Hematopoietic multipotent progenitor cell treated with erythropoietin and hydrocortisone succinate and interleukin-3 and kit ligand, for 15 days (in vitro differentiated cells): ENCODE measurements around the gene SLIT1.

Experiments used
- DNase-seq: peaks from one replicate; pipeline ENCODE4 v3.0.0-alpha.2; 2015; ENCODE audit warnings: low spot score

SLIT1 gene

GRCh38 chr10:97169911-97170693, 15.7 kb downstream of the SLIT1 start:
- no peak for DNase-seq

DNA sequence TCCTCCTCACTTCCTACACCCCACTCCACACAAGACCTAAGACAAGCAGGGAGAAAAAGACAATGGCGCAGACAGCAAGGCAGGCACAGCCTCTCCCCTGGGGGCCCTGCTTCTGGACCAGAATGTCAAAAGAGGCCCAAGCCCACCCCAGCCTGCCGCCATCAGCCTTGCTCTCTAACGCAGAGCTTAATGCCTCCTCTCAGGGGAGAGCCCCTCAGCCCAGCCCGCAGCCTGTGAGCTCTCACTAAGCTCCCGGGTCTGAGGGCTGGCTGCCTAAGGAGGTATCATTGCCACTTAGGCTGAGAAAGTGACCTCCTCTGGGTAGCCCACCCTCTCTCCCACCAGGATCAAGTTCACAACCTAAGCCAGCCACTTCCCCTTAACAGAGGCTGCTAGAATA, 16.7 kb downstream of the SLIT1 start:
- no peak for DNase-seq

DNA sequence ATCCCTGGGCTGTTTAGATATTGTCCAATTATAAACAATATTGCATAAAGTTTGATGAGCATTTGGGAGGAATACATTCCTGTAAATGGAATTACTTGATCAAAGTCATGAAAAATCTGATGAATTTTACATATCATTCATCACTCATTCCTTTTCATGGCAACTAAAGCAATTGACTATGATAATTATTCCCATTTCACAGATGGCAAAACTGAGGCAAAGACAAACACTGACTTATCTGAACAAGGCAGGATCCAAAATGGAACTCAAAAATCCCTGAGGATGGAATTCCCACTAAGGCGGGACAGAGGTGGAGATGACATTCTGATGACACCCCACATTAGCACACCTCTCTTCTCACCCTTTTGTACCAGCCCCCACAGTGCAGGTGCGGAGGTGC, 17.1 kb downstream of the SLIT1 start:
- DNase-seq: no peak

- no peak for DNase-seq
Measured at GRCh38 chr10:97165499-97165898, 20.3 kb downstream of the SLIT1 start.

DNA sequence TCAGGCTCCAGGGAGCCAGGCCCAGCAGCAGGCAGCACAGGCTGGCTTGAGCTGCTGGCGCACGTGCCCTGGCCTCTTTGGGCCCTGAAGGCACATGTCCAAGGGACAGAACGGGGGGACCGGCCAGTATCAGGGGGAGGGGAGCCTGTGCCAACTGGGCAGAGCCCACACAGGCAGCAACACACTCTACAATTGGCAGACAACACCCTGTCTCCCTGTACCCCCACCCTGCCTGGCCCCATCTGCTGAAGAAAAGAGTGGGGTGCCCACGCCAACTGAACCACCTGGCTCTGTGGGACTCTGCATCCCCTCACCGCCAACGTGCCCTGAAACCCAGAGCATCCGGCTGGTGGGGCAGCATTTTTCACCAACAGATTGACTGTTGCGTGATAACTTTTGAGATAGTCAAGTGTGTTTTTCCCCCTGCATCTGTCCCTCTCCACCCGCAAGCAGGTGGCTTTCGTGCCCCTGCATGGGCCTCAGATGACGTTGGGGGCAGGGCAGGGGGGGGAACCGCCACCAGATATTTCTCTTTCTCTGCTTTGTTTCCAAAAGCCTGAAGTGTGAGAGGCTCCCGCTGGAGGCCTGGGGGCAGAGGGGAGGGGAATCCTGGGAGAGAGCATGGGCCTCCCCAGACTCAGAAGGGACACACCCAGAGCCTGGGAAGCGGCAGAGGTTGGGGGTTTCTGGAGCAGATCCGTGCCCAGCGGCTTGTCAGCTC, 21.8 kb downstream of the SLIT1 start:
- no peak for DNase-seq

GRCh38 chr10:97163181-97163580, 22.6 kb downstream of the SLIT1 start:
- DNase-seq: no peak

GRCh38 chr10:97159646-97160305, 26.0 kb downstream of the SLIT1 start:
- no peak for DNase-seq

DNA sequence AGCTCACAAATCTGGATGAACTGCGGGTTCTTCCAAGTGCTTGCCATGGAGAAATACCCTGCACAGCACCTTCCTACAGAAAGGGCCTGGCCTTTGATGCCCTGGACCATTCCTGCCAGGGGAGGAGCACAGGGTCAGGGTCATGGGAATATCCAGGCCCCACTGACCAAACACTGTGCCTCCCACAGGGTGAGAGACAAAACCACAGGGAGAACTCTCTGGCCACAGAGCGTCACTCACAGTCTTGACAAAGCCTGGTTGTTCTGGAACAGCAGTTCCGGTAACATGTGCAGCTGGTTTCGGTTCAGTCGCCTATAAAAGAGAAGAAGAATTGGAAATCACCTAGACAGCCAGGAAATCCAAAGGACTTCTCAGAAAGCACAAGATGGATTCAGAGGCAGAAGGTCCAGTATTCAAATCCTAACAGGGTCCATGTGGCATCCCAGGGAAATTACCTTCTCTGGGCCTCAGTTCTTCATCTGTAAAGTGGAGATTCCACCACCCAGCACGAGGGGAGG, 28.1 kb downstream of the SLIT1 start:
- DNase-seq: no peak

DNA sequence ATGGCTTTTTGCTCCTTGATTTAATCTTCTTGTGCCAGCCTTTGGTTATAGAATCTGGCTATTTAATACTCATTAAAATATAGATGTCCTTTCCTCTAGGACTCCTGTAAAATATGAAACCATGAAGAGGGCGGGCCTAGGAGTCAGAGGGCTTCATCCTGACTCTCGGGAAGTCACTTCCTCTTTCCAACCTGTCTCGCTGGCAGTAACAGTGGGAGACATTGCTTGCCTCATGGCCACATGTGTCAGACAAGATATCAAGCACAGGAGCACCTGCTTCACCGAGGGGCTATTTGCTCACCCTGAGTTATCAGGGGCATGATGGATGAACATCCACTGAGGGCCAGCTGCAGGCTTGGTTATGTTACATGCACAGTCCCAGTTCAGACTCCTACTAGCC, 31.0 kb downstream of the SLIT1 start:
- DNase-seq: no peak

GRCh38 chr10:97154162-97154561, 31.6 kb downstream of the SLIT1 start:
- DNase-seq: no peak

DNA sequence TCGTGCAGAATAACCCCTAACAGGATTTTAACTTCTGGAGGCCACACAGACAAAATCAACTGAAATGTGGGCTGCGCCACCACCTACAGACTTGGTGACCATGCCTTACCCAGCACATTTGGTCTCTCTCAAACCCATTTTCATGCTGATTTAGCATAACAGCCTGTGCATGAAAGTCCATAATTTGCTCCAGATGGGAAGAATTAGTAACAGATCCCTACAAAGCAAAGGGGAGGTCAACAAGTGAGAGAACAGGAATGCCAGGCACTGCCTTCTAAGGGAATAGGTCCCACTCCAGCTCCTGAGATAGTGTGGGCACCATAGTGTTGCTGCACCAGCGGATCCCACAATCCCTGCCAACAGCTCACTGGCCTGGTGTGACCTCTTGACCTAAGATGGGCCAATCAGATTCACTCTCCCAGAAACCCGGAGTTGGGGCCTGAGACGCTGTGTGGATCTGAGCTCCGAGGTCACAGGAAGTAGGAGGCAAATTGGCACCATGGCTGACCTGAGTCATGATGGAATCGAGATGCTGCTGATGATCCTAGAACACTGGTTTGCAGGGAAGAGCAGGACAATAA, 32.4 kb downstream of the SLIT1 start:
- DNase-seq: no peak

DNA sequence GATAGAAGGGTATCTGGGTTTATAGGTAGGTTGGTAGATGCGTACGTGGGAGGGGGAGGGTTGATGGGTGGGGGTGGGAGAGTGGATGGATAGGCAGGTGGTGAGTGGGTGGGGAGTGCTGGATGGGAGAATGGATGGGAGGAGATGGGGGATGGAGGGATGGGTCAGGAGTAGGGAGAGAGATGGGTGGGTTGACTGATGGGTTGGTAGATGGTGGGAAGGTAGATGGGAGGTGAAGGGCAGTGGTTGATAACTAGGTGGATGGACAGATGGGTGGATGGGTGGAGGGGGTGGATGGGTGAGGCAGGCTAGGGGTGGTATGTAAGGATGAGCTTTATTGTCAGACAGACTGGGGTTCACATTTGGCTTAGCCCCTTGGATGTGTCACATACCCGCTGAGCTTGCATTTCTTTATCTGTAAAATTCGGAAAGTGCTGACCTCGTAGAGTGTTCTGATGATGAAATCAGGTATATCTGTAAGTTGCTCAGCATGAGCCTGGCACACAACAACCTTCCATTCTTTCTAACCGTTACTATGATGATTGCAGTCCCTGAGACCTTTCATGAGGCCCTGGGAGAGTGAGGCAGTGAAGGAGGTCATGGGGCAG, 34.3 kb downstream of the SLIT1 start:
- no peak for DNase-seq

DNA sequence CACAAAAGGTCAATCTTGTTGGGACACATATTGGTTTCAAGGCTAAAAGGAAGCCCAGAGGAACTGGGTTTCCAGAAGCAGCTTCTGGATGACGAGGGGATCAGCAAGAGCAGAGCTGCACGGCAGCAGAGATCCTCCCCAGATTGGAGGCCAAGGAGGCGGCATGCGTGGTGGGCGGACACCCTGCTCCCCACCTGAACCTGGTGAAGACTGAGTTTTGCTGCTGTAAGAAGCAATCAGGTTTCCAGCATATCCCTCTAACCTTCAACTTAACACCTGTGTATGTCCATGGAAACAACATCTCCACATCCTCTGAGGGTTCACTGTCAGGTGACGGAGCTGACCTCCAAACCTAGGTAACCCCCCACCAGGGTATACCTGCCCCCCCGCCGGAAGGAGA, 35.1 kb downstream of the SLIT1 start:
- no peak for DNase-seq

GRCh38 chr10:97150013-97150595, 35.7 kb downstream of the SLIT1 start:
- DNase-seq: no peak

DNA sequence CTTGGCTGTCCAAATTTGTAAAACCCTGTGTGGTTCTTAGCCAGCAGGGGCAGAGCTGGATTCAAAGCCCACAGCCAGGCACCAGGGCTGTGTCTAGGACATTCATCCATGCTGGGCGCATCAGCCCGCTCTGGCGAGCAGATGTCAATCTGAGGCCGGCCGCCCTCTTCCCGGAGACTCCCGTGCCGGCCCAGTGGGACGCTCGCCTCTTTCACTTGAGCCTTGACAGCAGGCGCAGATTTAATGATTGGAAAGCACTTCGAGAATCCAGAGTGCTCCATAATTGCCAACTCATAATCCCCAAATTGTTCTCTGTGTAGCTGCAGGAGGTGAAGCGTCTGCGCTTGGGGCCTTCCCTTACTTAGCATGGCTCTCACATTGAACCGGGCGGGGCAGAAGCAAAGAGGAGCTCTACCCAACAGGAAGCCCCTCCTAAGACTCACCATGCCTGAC, 36.7 kb downstream of the SLIT1 start:
- no peak for DNase-seq

DNA sequence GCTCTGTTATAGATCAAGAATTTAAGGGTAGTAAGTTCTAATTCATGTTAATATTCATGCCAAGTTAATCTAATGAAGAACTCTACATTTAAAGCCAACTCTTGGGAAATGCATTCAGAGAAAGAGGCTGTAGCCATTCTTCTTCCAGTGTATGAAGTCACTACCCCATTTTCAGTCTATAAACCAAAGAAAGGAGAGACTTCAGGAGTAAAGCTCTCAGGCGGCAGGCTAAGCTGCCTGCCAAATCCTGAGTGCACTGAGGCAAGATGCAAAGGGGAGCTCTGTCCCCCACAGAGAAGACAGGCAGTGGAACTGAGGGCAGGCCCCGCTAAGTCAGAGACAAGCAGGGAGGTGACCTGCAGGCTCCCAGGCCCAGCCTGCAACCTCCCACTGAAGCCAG, 41.5 kb downstream of the SLIT1 start:
- no peak for DNase-seq

DNA sequence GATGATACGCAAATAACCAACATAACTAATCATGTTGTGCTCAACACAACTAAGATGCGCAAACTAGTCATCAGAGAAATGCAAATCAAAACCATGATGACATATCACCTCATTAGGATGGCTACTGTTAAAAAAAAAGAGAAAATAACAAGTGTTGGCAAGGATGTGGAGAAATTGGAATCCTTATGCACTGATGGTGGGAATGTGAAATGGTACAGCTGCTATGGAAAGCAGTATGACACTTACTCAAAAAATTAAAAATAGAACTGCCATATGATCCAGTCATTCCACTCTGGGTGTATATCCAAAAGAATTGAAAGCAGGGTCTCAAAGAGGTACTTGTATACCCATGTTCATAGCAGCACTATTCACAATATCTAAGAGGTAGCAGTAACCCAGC, 42.9 kb downstream of the SLIT1 start:
- DNase-seq: no peak

DNA sequence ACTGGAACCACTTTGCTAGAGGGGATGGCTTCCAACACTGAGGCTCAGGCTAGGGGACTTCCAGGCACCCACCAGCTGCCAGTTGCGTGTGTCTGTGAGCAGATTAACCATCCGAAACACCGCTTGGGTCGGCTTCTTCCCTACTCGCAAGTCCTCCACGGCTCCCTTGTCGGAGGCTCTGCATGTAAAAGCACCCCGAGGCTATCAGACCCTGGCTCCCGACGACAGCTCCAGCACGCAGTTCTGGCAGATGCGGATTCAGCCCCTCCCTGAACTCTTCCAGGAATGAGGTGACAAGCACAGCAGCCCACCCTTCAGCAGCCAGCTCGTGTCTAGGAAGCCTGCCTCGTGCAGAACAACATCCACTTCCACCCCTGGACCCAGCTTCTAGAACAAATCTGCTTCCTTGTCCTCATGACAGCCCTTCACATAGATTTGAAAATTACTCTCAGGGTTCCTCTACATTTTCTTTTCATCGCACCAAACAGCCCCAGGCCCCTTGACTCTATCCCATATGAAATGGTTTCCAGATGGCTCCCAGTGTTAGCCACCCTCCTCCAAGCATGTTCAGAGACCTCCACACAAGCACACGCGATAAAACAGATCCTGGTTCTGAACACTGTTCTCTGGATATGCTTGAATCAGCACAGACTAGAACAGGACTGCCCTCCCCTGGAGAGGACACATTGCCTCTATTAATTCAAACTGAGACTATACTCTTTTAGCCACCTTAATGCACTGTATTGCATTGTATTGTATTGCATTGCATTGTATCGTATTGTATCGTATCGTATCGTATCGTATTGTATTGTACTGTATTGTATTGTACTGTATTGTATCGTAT, 44.6 kb downstream of the SLIT1 start:
- DNase-seq: no peak

- no peak for DNase-seq
Measured at GRCh38 chr10:97140049-97140846, 45.5 kb downstream of the SLIT1 start.

- DNase-seq: no peak
Measured at GRCh38 chr10:97139651-97140048, 46.1 kb downstream of the SLIT1 start.
